Esophagus squamous epithelium (tissue), 5 donors: ENCODE results near the gene JUN. TPM values are rescaled to one million over a fixed set of nuclear protein-coding genes. Genes with fewer than 3 reads are reported as not detected.

Experiments
- DNase-seq: peaks from one replicate; lab custom pipeline; 2025; lab: John Stamatoyannopoulos, UW
- H3K27ac ChIP-seq, 4 donors: fragments of 200-600 bp; sonication (generic); one replicate each; pipeline ENCODE4 v1.5.1; 2016 to 2019; ENCODE audit warnings: mild to moderate bottlenecking in 1 of 4
- H3K27me3 ChIP-seq, 4 donors: fragments of 200-600 bp; sonication (generic); 1 replicate in 3 of 4; 2 replicates in 1 of 4; pipeline versions ENCODE4 v1.5.1 to v1.6.0; 2017 to 2021; ENCODE audit warnings: antibody characterized with exemption in 1 of 4
- H3K36me3 ChIP-seq, 3 donors: fragments of 200-600 bp; sonication (generic); one replicate each; pipeline ENCODE4 v1.5.1; 2016 to 2019
- H3K4me1 ChIP-seq, 3 donors: fragments of 200-600 bp; sonication (generic); one replicate each; pipeline ENCODE4 v1.5.1; 2017 to 2019
- H3K4me3 ChIP-seq, 4 donors: fragments of 200-600 bp; sonication (generic); 1 replicate in 3 of 4; 2 replicates in 1 of 4; pipeline ENCODE4 v1.5.1; 2016 to 2019; ENCODE audit warnings: mild to moderate bottlenecking in 2 of 4, moderate library complexity in 1 of 4
- H3K9me3 ChIP-seq, 3 donors: fragments of 200-600 bp; sonication (generic); one replicate each; pipeline ENCODE4 v1.5.1; 2016 to 2019
- POLR2A ChIP-seq, 4 donors: fragments of 450-650 bp; IDR thresholded peaks; one replicate each; pipeline ENCODE4 v1.6.1; 2017; ENCODE audit warnings: antibody characterized with exemption in 4 of 4, mild to moderate bottlenecking in 4 of 4, moderate library complexity in 3 of 4
- WGBS, 2 donors: methylation state at CpG; one replicate each; pipeline ENCODE4 v1.1.5; 2018; 5-methylcytosine and 5-hydroxymethylcytosine counted together
- intact Hi-C: fragments of 100-400 bp; cut with DNase I; formaldehyde crosslinking; loops from one replicate; pipeline ENCODE4 v1.15.0; 2022
- total RNA-seq, 4 donors: library from RNA; depleted of rRNA; stranded (reverse); fragments of >200 nt; gene quantifications; one replicate each; pipeline ENCODE4 v1.1.0, GENCODE V29; 2016
- TF ChIP-seq, protein P1 (sequence below), 6 experiments: fragments of 450-650 bp in 4 of 6; fragments of 200-600 bp in 2 of 6; sonication (generic) in 2 of 6; IDR thresholded peaks; one replicate each; pipeline ENCODE4 v1.5.1; 2016 to 2019; ENCODE audit warnings: antibody characterized with exemption in 6 of 6, mild to moderate bottlenecking in 4 of 6, moderate library complexity in 4 of 6
- donor health status: DM: yes; HTN: yes; CAD: no.

Gene JUN
- total RNA-seq, 4 donors from 2014 or later, result 48.5 to 128 (median 66.1) TPM

DNA sequence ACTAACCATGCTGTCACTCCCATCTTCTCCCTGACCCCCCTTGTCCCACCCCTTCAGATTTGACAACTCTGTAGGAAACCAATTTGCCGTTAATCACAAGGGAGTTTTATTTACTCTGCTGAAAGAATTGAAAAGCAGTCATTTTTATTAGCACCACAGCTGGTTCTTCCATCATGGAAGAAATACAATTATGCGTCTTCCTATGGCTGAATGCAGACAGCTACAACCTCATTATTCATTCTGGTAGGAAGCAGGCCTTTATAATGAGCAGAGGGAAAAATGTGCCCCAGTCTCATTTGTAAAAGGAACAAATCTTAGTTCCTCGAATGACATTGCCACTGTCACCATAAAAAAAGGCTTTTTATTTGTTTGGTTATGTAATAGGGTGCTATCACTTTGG lies 35.2 kb downstream of the JUN start:
- intact Hi-C loops, result loop anchor here (10.0 kb wide), 1 partner anchor 1006 kb away; no protein-coding TSS in a partner anchor
- no peak overlapping the region for H3K4me3 ChIP-seq
- H3K27ac ChIP-seq, result no peak overlapping the region
- no peaks in the 10 kb centered on the region for H3K9me3 ChIP-seq
- no peaks in the 10 kb centered on the region for H3K27me3 ChIP-seq
- WGBS, 2 donors, result 57 to 60% methylated on average over 3 of the region's 3 CpGs
- no peaks in the 10 kb centered on the region for H3K36me3 ChIP-seq
- no peak for DNase-seq
- peaks cover 0 to 17% (median 14%) of the 10 kb centered on the region in 3 donors for H3K4me1 ChIP-seq
- TF ChIP-seq, protein P1, sequence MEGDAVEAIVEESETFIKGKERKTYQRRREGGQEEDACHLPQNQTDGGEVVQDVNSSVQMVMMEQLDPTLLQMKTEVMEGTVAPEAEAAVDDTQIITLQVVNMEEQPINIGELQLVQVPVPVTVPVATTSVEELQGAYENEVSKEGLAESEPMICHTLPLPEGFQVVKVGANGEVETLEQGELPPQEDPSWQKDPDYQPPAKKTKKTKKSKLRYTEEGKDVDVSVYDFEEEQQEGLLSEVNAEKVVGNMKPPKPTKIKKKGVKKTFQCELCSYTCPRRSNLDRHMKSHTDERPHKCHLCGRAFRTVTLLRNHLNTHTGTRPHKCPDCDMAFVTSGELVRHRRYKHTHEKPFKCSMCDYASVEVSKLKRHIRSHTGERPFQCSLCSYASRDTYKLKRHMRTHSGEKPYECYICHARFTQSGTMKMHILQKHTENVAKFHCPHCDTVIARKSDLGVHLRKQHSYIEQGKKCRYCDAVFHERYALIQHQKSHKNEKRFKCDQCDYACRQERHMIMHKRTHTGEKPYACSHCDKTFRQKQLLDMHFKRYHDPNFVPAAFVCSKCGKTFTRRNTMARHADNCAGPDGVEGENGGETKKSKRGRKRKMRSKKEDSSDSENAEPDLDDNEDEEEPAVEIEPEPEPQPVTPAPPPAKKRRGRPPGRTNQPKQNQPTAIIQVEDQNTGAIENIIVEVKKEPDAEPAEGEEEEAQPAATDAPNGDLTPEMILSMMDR (IDR thresholded peaks at IDR 0.05), result no peak
- TF ChIP-seq POLR2A (IDR thresholded peaks at IDR 0.05), result no peak

DNA sequence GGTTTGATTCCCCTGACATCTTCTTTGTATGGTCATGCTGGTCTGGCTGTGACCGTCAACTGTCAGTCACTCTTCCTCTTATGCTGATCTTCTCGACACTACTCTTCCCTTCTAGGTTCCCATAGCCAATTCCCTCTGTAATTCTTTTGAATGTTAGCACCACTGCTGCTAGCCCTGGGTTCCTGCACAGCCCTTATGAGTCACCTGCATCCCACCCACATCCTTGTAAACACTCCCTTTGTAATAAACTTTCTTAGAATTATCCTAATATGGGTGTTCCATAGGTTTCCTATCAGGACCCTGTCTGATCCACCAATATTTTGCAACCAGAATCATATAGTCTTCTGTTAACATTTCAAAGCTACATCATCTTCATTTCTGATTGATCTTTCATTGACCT lies 37.1 kb downstream of the JUN start:
- 78 to 86% methylated on average over 2 of the region's 2 CpGs for WGBS, 2 donors
- H3K27me3 ChIP-seq, result no peaks in the 10 kb centered on the region
- DNase-seq, result no peak
- H3K4me1 ChIP-seq, result no peaks in the 10 kb centered on the region
- intact Hi-C loops, result loop anchor here (10.0 kb wide), 1 partner anchor 1008 kb away; no protein-coding TSS in a partner anchor
- no peaks in the 10 kb centered on the region for H3K9me3 ChIP-seq
- H3K36me3 ChIP-seq, result no peaks in the 10 kb centered on the region
- H3K4me3 ChIP-seq, result no peak overlapping the region
- TF ChIP-seq, protein P1 (IDR thresholded peaks at IDR 0.05), result no peak
- no peak for TF ChIP-seq POLR2A (IDR thresholded peaks at IDR 0.05)
- no peak overlapping the region for H3K27ac ChIP-seq

DNA sequence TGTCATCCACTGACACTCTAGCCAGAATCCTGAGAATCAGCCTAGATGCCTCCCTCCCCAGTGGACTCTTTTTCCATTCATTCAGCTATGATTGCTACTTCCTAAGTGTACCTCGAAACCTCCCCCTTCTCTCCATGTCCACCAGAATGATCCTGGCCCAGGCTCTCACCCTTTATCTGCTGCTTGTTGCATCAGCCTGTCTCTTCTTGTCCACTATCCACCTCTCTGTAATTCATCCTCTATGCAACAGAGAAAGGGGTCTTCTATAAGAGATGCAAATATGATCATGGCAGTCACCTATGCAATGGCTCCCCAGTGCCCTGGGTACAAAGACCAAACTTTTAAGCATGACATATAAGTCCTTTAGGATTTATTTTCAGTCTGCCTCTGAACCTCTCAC lies 37.7 kb downstream of the JUN start:
- Histone ChIP-seq H3K4me1 (no peaks in the 10 kb centered on the region), H3K9me3 (no peaks in the 10 kb centered on the region), H3K4me3 (no peak overlapping the region), H3K27me3 (no peaks in the 10 kb centered on the region), H3K27ac (no peak overlapping the region), H3K36me3 (no peaks in the 10 kb centered on the region)
- intact Hi-C loops, result loop anchor here (10.0 kb wide), 1 partner anchor 1009 kb away; no protein-coding TSS in a partner anchor
- no peak for TF ChIP-seq POLR2A (IDR thresholded peaks at IDR 0.05)
- DNase-seq, result no peak
- whole genome bisulfite sequencing, 2 donors, result 78 to 100% methylated on average over 1 of the region's 1 CpG

DNA sequence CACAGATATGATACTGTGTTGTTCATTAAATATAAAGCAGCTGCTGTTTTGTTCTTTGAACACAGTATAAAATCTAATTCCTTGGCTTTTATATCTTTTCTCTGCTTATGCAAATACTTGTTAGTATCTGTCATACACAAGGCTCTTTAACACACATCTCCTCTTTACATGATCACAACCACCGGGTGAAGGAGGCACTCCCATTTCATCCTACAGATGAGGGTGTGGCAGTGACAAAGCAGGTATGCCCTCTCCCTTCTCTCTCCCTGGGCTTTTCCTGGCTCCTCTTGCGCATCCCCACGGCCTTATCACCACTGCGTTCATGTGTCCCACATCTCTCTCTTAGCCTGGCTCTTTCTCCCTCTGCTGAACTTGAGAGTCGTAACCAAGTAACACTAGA lies 38.2 kb downstream of the JUN start:
- no peak for DNase-seq
- TF ChIP-seq POLR2A (IDR thresholded peaks at IDR 0.05), result no peak
- TF ChIP-seq, protein P1 (IDR thresholded peaks at IDR 0.05), result no peak
- Histone ChIP-seq H3K27me3 (no peaks in the 10 kb centered on the region), H3K9me3 (no peaks in the 10 kb centered on the region), H3K4me3 (no peak overlapping the region), H3K4me1 (no peaks in the 10 kb centered on the region), H3K36me3 (no peaks in the 10 kb centered on the region), H3K27ac (no peak overlapping the region)
- intact Hi-C loops, result loop anchor here (10.0 kb wide), 1 partner anchor 1009 kb away; no protein-coding TSS in a partner anchor
- 48 to 56% methylated on average over 5 of the region's 5 CpGs for WGBS, 2 donors

DNA sequence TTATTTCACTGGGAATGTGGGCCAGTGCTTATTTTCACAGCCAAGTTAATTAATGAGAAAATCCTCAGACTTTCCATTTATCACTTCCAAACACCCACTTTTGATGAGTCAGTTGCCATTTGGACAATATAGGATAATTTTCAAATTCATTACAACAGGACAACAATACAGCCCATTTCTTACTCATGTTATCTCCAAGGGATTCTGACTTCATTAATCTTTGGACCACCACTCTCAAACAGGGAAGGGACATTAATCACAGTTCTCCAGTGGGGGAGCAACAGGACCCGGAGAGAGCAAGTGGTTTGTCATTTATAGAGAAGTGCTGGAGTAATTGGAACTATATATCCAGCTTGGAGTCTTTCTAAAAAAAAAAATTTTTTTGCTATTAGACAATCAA lies 38.7 kb downstream of the JUN start:
- H3K9me3 ChIP-seq, result no peaks in the 10 kb centered on the region
- intact Hi-C loops, result loop anchor here (10.0 kb wide), 1 partner anchor 1010 kb away; no protein-coding TSS in a partner anchor
- no peak for DNase-seq
- H3K36me3 ChIP-seq, result no peaks in the 10 kb centered on the region
- no peak overlapping the region for H3K4me3 ChIP-seq
- TF ChIP-seq POLR2A (IDR thresholded peaks at IDR 0.05), result no peak
- TF ChIP-seq, protein P1 (IDR thresholded peaks at IDR 0.05), result no peak
- no peaks in the 10 kb centered on the region for H3K27me3 ChIP-seq
- H3K27ac ChIP-seq, result no peak overlapping the region
- WGBS, 2 donors, result 39 to 50% methylated on average over 1 of the region's 1 CpG
- H3K4me1 ChIP-seq, result peaks cover 0 to 3% (median 0%) of the 10 kb centered on the region in 3 donors
